AG04450 (cell line): Measurements from ENCODE around the gene BRD2. TPM values are rescaled to one million over a fixed set of nuclear protein-coding genes. Genes with fewer than 3 reads are reported as not detected.
A peak's percentile ranks its signal among the peaks of the same experiment; 100 is the strongest.

Experiments
- CTCF ChIA-PET: fragments of 300-600, 350-600 bp; formaldehyde crosslinking; extraction: SDS; loops from one replicate; lab custom pipeline; 2022; ENCODE audit warnings: antibody characterized with exemption, inconsistent platforms; lab: Charles Lee
- POLR2A ChIA-PET: fragments of 350-600 bp; formaldehyde crosslinking; extraction: SDS; loops from one replicate; lab custom pipeline; 2021; ENCODE audit warnings: antibody characterized with exemption, inconsistent platforms; lab: Yijun Ruan, JAX
- DNase-seq: peaks from one replicate; pipeline ENCODE4 v3.0.0-alpha.2; 2011; ENCODE audit warnings: low read depth, low spot score
- H3K27ac ChIP-seq: one replicate; pipeline ENCODE4 v1.5.1; 2012; ENCODE audit warnings: low read depth, low read length, control low read depth
- H3K27me3 ChIP-seq: one replicate; pipeline ENCODE4 v1.6.0; 2012; ENCODE audit warnings: low read length; ENCODE audit not compliant: control insufficient read depth, insufficient read depth
- H3K4me3 ChIP-seq: 2 replicates; pipeline ENCODE4 v1.5.1; 2011; ENCODE audit warnings: mild to moderate bottlenecking, low read depth, low read length, control low read depth
- H3K9me3 ChIP-seq: 2 replicates; pipeline ENCODE4 v1.5.1; 2012; ENCODE audit warnings: low read length; ENCODE audit not compliant: control insufficient read depth, insufficient read depth
- polyA plus RNA-seq: library from polyadenylated mRNA; depleted of rRNA; stranded (reverse); fragments of >200 nt; gene quantifications from 2 replicates; pipeline ENCODE4 v1.2.3, GENCODE V29; 2011
- TF ChIP-seq, protein P1 (sequence below): IDR thresholded peaks from 2 replicates; pipeline ENCODE4 v1.5.1; 2011; ENCODE audit warnings: low read depth, low read length, control low read depth, inconsistent platforms

The BRD2 gene
- polyA plus RNA-seq, 1 experiment, result 138 TPM

GRCh38 chr6:32983964-32984621 is 15.7 kb downstream of the BRD2 start:
- TF ChIP-seq, protein P1, sequence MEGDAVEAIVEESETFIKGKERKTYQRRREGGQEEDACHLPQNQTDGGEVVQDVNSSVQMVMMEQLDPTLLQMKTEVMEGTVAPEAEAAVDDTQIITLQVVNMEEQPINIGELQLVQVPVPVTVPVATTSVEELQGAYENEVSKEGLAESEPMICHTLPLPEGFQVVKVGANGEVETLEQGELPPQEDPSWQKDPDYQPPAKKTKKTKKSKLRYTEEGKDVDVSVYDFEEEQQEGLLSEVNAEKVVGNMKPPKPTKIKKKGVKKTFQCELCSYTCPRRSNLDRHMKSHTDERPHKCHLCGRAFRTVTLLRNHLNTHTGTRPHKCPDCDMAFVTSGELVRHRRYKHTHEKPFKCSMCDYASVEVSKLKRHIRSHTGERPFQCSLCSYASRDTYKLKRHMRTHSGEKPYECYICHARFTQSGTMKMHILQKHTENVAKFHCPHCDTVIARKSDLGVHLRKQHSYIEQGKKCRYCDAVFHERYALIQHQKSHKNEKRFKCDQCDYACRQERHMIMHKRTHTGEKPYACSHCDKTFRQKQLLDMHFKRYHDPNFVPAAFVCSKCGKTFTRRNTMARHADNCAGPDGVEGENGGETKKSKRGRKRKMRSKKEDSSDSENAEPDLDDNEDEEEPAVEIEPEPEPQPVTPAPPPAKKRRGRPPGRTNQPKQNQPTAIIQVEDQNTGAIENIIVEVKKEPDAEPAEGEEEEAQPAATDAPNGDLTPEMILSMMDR, result no peak
- no peak overlapping the region for H3K27ac ChIP-seq
- H3K4me3 ChIP-seq, result no peak overlapping the region
- ChIA-PET POLR2A (interaction anchor here (0.5 to 9.4 kb wide), 5 partner anchors 13 to 259 kb away, joined by 3 to 199 read pairs (median 4); partner anchors contain the start of gene BRD2), CTCF (interaction anchor here (0.6 to 6.9 kb wide), 62 partner anchors 9 to 271 kb away, joined by 3 to 252 read pairs (median 7); partner anchors contain the start of genes HLA-DMA, RING1 and TAP2)
- H3K27me3 ChIP-seq, result peaks cover 3% of the 10 kb centered on the region
- no peak for DNase-seq
- H3K9me3 ChIP-seq, result no peaks in the 10 kb centered on the region

DNA sequence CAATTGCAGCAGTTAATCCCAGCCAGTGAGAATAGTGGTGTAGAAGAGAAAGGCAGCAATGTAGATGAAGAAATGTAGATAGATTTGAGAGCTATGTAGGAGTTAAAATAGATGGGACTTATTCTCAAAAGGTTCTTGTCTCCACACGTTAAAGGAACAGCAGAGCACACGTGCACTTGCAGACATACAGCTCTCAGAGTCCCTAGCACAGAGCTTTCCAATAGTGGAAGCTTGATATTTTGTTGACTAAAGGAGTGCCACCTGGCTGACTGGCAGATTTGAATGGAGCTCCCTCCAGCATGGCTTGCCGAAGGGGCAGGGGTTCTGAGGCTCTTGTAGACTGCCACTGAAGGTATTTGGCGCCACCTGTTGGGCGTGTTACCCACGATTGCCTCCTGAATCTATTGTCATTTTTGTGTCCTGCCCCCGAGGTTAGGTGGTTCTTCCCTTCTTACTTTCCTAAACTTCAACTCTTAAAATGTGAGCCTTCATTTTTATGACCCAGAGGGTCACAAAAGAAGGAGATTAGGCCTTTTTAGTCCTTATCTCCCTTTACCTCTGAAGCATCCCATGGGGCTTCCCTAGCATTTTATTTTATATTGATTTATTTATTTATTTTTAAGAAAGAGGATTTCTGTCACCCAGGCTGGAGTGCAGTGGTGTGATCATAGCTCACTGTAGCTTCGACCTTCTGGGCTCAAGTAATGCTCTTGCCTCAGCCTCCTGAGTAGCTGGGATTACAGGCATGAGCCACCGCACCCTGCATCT is 16.4 kb downstream of the BRD2 start:
- CTCF ChIA-PET, result interaction anchor here (0.6 to 6.9 kb wide), 63 partner anchors 8 to 465 kb away, joined by 3 to 252 read pairs (median 7); partner anchors contain the start of genes HLA-DMA, RING1 and TAP2
- no peaks in the 10 kb centered on the region for H3K9me3 ChIP-seq
- no peak overlapping the region for H3K4me3 ChIP-seq
- POLR2A ChIA-PET, result interaction anchor here (0.5 to 9.4 kb wide), 5 partner anchors 14 to 258 kb away, joined by 3 to 199 read pairs (median 4); partner anchors contain the start of gene BRD2
- TF ChIP-seq, protein P1, result peak; percentile 92
- peaks cover 3% of the 10 kb centered on the region for H3K27me3 ChIP-seq
- H3K27ac ChIP-seq, result no peak overlapping the region
- DNase-seq, result peak; percentile 63

DNA sequence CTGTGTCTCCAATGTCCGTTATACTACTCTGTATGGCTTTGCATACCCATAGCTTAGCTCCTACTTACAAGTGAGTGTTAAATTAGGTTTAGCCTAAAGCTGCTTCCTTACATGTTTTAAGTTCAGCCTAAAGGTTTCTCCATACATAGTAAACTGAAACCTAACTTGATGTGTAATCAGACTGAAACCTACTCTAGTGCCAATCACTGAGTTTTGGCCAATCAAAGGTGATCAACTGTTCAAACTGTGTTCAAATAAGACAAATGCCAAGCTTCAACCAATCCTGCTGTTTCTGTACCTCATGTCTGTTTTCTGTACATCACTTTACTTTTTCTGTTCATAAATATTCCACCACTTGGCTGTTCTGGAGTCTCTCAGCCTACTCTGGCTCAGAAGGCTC is 21.0 kb downstream of the BRD2 start:
- ChIA-PET POLR2A (interaction anchor here (3.7 kb wide), 1 partner anchor 18 kb away, joined by 26 read pairs; no protein-coding TSS in a partner anchor), CTCF (interaction anchor here (1.4 to 6.9 kb wide), 4 partner anchors 36 to 151 kb away, joined by 3 to 252 read pairs (median 8); partner anchors contain the start of gene TAP2)
- DNase-seq, result no peak
- Histone ChIP-seq H3K27me3 (peaks cover 3% of the 10 kb centered on the region), H3K9me3 (no peaks in the 10 kb centered on the region), H3K4me3 (no peak overlapping the region), H3K27ac (no peak overlapping the region)
- TF ChIP-seq, protein P1, result no peak

- Histone ChIP-seq H3K27me3 (peaks cover 10% of the 10 kb centered on the region), H3K4me3 (no peak overlapping the region), H3K27ac (no peak overlapping the region), H3K9me3 (no peaks in the 10 kb centered on the region)
- ChIA-PET CTCF (interaction anchor here (0.8 to 2.1 kb wide), 4 partner anchors 7 to 157 kb away, joined by 3 to 18 read pairs (median 5); no protein-coding TSS in a partner anchor), POLR2A (no interaction called here)
- TF ChIP-seq, protein P1, result no peak
- DNase-seq, result no peak
Measured at GRCh38 chr6:32991972-32992371, 23.6 kb downstream of the BRD2 start.
